GM18861 (cell line): ENCODE measurements around the gene DDHD1.
A peak's percentile ranks its signal among the peaks of the same experiment; 100 is the strongest.
"Not testable (repeated sequence)": the region's sequence is repeated elsewhere in the genome, so short reads cannot be mapped to it uniquely, and the experiment has no call there.

ENCODE experiments used
- ATAC-seq: cut with Tn5 transposase; IDR thresholded peaks from one replicate; pipeline ENCODE4 v1.9.1; 2021; ENCODE audit not compliant: unreplicated experiment

Gene DDHD1

GRCh38 chr14:53109105-53110041, 43.8 kb downstream of the DDHD1 start:
- ATAC-seq = peak; percentile 69

GRCh38 chr14:53108292-53109104, 44.6 kb downstream of the DDHD1 start:
- ATAC-seq = peak; percentile 12

GRCh38 chr14:53106768-53107167, 46.4 kb downstream of the DDHD1 start:
- ATAC-seq = no peak

GRCh38 chr14:53103636-53104340, 49.3 kb downstream of the DDHD1 start:
- ATAC-seq = no peak

- ATAC-seq = no peak
These were observed 59.9 kb downstream of the DDHD1 start for GRCh38 chr14:53093206-53093605.

- no peak for ATAC-seq
These were observed 62.3 kb downstream of the DDHD1 start for GRCh38 chr14:53090853-53091252.

- ATAC-seq = not testable (repeated sequence)
These were observed 68.2 kb downstream of the DDHD1 start for GRCh38 chr14:53084954-53085353.

GRCh38 chr14:53064475-53064874, 88.6 kb downstream of the DDHD1 start:
- no peak for ATAC-seq

GRCh38 chr14:53062856-53063255, 90.3 kb downstream of the DDHD1 start:
- no peak for ATAC-seq

- ATAC-seq = no peak
These were observed 93.1 kb downstream of the DDHD1 start for GRCh38 chr14:53060046-53060445.

- ATAC-seq = peak; percentile 60
These were observed 98.1 kb downstream of the DDHD1 start for GRCh38 chr14:53055003-53055402.

GRCh38 chr14:53054457-53054856, 98.7 kb downstream of the DDHD1 start:
- no peak for ATAC-seq

GRCh38 chr14:53048631-53049030, 104.5 kb downstream of the DDHD1 start:
- ATAC-seq = no peak

- ATAC-seq = no peak
These were observed 105.6 kb downstream of the DDHD1 start for GRCh38 chr14:53047307-53048069.

GRCh38 chr14:53044486-53044885, 108.6 kb downstream of the DDHD1 start:
- ATAC-seq = no peak

- ATAC-seq = no peak
These were observed 110.0 kb downstream of the DDHD1 start for GRCh38 chr14:53043027-53043581.

GRCh38 chr14:53042480-53042879, 110.6 kb downstream of the DDHD1 start:
- ATAC-seq = no peak

- no peak for ATAC-seq
These were observed 112.1 kb downstream of the DDHD1 start for GRCh38 chr14:53041067-53041466.

GRCh38 chr14:53038629-53039028, 114.5 kb downstream of the DDHD1 start:
- ATAC-seq = no peak

- ATAC-seq = no peak
These were observed 116.1 kb downstream of the DDHD1 start for GRCh38 chr14:53037016-53037415.
